Mesenchymal stem cell (in vitro differentiated cells and primary cell): ENCODE data around the gene KRT5.

ENCODE experiments used
- DNase-seq: peaks from one replicate; pipeline ENCODE4 v3.0.0-alpha.2; 2013
- H2AFZ ChIP-seq: one replicate; pipeline ENCODE4 v1.6.1; 2013; ENCODE audit warnings: low read depth, mild to moderate bottlenecking, control low read depth, inconsistent platforms, low read length, moderate library complexity
- H2AK5ac ChIP-seq: 2 replicates; pipeline ENCODE4 v1.6.1; 2013; ENCODE audit warnings: low read length, moderate library complexity, mild to moderate bottlenecking, inconsistent platforms; ENCODE audit not compliant: severe bottlenecking
- H2BK120ac ChIP-seq: one replicate; pipeline ENCODE4 v1.6.1; 2013; ENCODE audit warnings: low read depth, mild to moderate bottlenecking, inconsistent platforms, low read length, moderate library complexity
- H2BK12ac ChIP-seq, 2 experiments: one replicate each; pipeline ENCODE4 v1.6.1; 2013; ENCODE audit warnings: inconsistent platforms in 2 of 2, low read length in 2 of 2, mild to moderate bottlenecking in 2 of 2, moderate library complexity in 2 of 2, control low read depth in 1 of 2
- H2BK15ac ChIP-seq: one replicate; pipeline ENCODE4 v1.6.1; 2013; ENCODE audit warnings: mild to moderate bottlenecking, low read depth, inconsistent platforms; ENCODE audit not compliant: poor library complexity, severe bottlenecking
- H2BK5ac ChIP-seq: 2 replicates; pipeline ENCODE4 v1.6.1; 2013; ENCODE audit warnings: low read depth, mild to moderate bottlenecking, low read length, control low read depth, inconsistent platforms; ENCODE audit not compliant: poor library complexity, severe bottlenecking
- H3K14ac ChIP-seq, 2 experiments: one replicate each; pipeline ENCODE4 v1.6.1; 2013; ENCODE audit warnings: inconsistent platforms in 2 of 2, low read length in 2 of 2, control low read depth in 1 of 2, mild to moderate bottlenecking in 1 of 2, moderate library complexity in 1 of 2
- H3K18ac ChIP-seq, 2 experiments: one replicate each; pipeline ENCODE4 v1.6.1; 2013; ENCODE audit warnings: inconsistent platforms in 2 of 2, low read length in 2 of 2, control low read depth in 1 of 2, low read depth in 1 of 2, mild to moderate bottlenecking in 1 of 2
- H3K23ac ChIP-seq, 2 experiments: one replicate each; pipeline ENCODE4 v1.6.1; 2013; ENCODE audit warnings: inconsistent platforms in 2 of 2, low read length in 2 of 2, mild to moderate bottlenecking in 2 of 2, moderate library complexity in 2 of 2, control low read depth in 1 of 2
- H3K27ac ChIP-seq: 2 replicates; pipeline ENCODE4 v1.5.1; 2013; ENCODE audit warnings: mild to moderate bottlenecking, moderate library complexity, low read length, control low read depth, inconsistent platforms; ENCODE audit not compliant: poor library complexity, severe bottlenecking
- H3K27me3 ChIP-seq, 2 experiments: 2 replicates each; pipeline versions ENCODE4 v1.6.1 to v1.7.0; 2013; ENCODE audit warnings: low read length in 2 of 2, mild to moderate bottlenecking in 2 of 2, moderate library complexity in 2 of 2, control low read depth in 1 of 2, inconsistent platforms in 1 of 2; ENCODE audit not compliant: control insufficient read depth in 1 of 2, insufficient read depth in 1 of 2
- H3K36me3 ChIP-seq, 2 experiments: 2 replicates each; pipeline versions ENCODE4 v1.6.1 to v1.7.0; 2013; ENCODE audit warnings: low read length in 2 of 2, control low read depth in 1 of 2, inconsistent platforms in 1 of 2, low read depth in 1 of 2, mild to moderate bottlenecking in 1 of 2; ENCODE audit not compliant: insufficient read depth in 2 of 2, control insufficient read depth in 1 of 2
- H3K4ac ChIP-seq, 2 experiments: one replicate each; pipeline ENCODE4 v1.6.1; 2013; ENCODE audit warnings: inconsistent platforms in 2 of 2, low read length in 2 of 2, mild to moderate bottlenecking in 2 of 2, moderate library complexity in 2 of 2, control low read depth in 1 of 2, low read depth in 1 of 2
- H3K4me1 ChIP-seq: 2 replicates; pipeline ENCODE4 v1.6.1; 2013; ENCODE audit warnings: low read depth, low read length, control low read depth; ENCODE audit not compliant: control insufficient read depth, insufficient read depth
- H3K4me2 ChIP-seq: 2 replicates; pipeline ENCODE4 v1.6.1; 2013; ENCODE audit warnings: low read length, mild to moderate bottlenecking, inconsistent platforms; ENCODE audit not compliant: poor library complexity, severe bottlenecking
- H3K4me3 ChIP-seq, 2 experiments: 2 replicates each; pipeline versions ENCODE4 v1.5.1 to v1.7.0; 2013; ENCODE audit warnings: low read length in 2 of 2, mild to moderate bottlenecking in 2 of 2, control low read depth in 1 of 2, low read depth in 1 of 2; ENCODE audit not compliant: insufficient read depth in 1 of 2
- H3K79me1 ChIP-seq: replicated peaks from 2 replicates; pipeline ENCODE4 v1.6.1; 2013; ENCODE audit warnings: mild to moderate bottlenecking, control low read depth, low read length, inconsistent platforms; ENCODE audit not compliant: poor library complexity, severe bottlenecking
- H3K9ac ChIP-seq: 2 replicates; pipeline ENCODE4 v1.7.0; 2013; ENCODE audit warnings: mild to moderate bottlenecking, low read length, moderate library complexity
- H3K9me3 ChIP-seq: 2 replicates; pipeline ENCODE4 v1.7.0; 2013; ENCODE audit warnings: mild to moderate bottlenecking, low read length; ENCODE audit not compliant: control insufficient read depth
- H4K8ac ChIP-seq: one replicate; pipeline ENCODE4 v1.6.1; 2013; ENCODE audit warnings: inconsistent platforms, mild to moderate bottlenecking, low read length, moderate library complexity
- H4K91ac ChIP-seq: one replicate; pipeline ENCODE4 v1.6.1; 2013; ENCODE audit warnings: mild to moderate bottlenecking, low read length, inconsistent platforms
- WGBS: methylation state at CpG from one replicate; pipeline ENCODE4 v1.1.7; 2013; ENCODE audit warnings: mixed read lengths; 5-methylcytosine and 5-hydroxymethylcytosine counted together

The KRT5 gene

DNA sequence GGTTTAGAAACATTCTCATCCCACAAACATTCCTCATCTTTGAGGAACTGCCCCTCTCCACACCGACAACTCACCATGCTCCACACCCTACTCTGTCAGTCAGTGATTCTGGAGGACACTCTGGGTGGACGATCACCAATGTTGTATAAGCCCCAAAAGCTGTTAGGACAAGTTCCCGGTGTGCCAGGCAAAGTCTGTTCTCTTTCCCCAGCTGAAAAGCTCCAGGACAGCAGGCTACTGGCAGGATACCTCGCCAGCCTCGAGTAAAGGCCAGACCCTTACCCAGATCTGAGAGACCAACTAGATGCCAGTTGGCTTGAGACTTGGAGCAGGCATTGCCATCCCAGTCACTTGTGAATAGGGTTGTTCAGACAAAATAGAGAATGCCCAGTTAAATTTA lies 12.0 kb downstream of the KRT5 start:
- H3K27ac ChIP-seq: no peak overlapping the region
- H2BK5ac ChIP-seq: no peak overlapping the region
- H3K4ac ChIP-seq: no peak overlapping the region
- H2BK15ac ChIP-seq: no peak overlapping the region
- no peak overlapping the region for H3K4me2 ChIP-seq
- no peak overlapping the region for H3K9ac ChIP-seq
- no peaks in the 10 kb centered on the region for H3K4me1 ChIP-seq
- DNase-seq: no peak
- no peak overlapping the region for H4K91ac ChIP-seq
- H4K8ac ChIP-seq: no peak overlapping the region
- H3K9me3 ChIP-seq: no peaks in the 10 kb centered on the region
- no peak overlapping the region for H2BK120ac ChIP-seq
- no peak overlapping the region for H3K23ac ChIP-seq
- no peak overlapping the region for H2AK5ac ChIP-seq
- whole genome bisulfite sequencing: 75% methylated on average over 5 of the region's 5 CpGs
- no peak overlapping the region for H3K4me3 ChIP-seq
- H3K18ac ChIP-seq: no peak overlapping the region
- H2BK12ac ChIP-seq: no peak overlapping the region
- H3K36me3 ChIP-seq: no peaks in the 10 kb centered on the region
- peaks cover 6 to 35% of the 10 kb centered on the region in 2 experiments for H3K27me3 ChIP-seq
- no peaks in the 10 kb centered on the region for H3K79me1 ChIP-seq
- H3K14ac ChIP-seq: no peak overlapping the region
- no peak overlapping the region for H2AFZ ChIP-seq

- Histone ChIP-seq H3K27ac (no peak overlapping the region), H3K4me1 (no peaks in the 10 kb centered on the region), H2BK120ac (no peak overlapping the region), H3K79me1 (no peaks in the 10 kb centered on the region), H3K23ac (no peak overlapping the region), H3K4me2 (no peak overlapping the region), H2BK5ac (no peak overlapping the region), H2AK5ac (no peak overlapping the region), H3K9me3 (no peaks in the 10 kb centered on the region), H2AFZ (no peak overlapping the region), H3K14ac (no peak overlapping the region), H4K91ac (no peak overlapping the region), H3K27me3 (peaks cover 6 to 38% of the 10 kb centered on the region in 2 experiments), H3K4ac (no peak overlapping the region), H4K8ac (no peak overlapping the region), H3K18ac (no peak overlapping the region), H3K9ac (no peak overlapping the region), H2BK15ac (no peak overlapping the region), H2BK12ac (no peak overlapping the region), H3K4me3 (no peak overlapping the region), H3K36me3 (no peaks in the 10 kb centered on the region)
- WGBS: 31% methylated on average over 2 of the region's 4 CpGs
- DNase-seq: peak; percentile 53
Observed at GRCh38 chr12:52506858-52507715, 13.1 kb downstream of the KRT5 start.

- no peak overlapping the region for H3K14ac ChIP-seq
- no CpG with 5 or more reads among the region's 1 CpG for WGBS
Observed at GRCh38 chr12:52502877-52503276, 17.3 kb downstream of the KRT5 start.

DNA sequence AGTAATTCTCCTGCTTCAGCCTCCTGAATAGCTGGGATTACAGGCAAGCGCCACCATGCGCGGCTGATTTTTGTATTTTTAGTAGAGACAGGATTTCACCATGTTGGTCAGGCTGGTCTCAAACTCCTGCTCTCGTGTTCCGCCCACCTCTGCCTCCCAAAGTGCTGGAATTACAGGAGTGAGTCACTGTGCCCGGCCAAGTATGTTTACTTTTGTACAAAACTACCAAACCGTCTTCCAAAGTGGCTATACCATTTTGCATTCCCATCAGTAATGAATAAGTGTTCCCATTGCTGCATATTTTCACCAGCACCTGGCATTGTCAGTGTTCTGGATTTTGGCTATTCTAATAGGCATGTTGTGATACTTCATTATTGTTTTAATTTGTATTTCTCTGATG lies 18.7 kb downstream of the KRT5 start:
- H2BK5ac ChIP-seq: no peak overlapping the region
- H2BK120ac ChIP-seq: no peak overlapping the region
- no peaks in the 10 kb centered on the region for H3K79me1 ChIP-seq
- H3K4ac ChIP-seq: no peak overlapping the region
- H2AFZ ChIP-seq: no peak overlapping the region
- H3K36me3 ChIP-seq: no peaks in the 10 kb centered on the region
- H2BK12ac ChIP-seq: no peak overlapping the region
- H2AK5ac ChIP-seq: no peak overlapping the region
- H3K18ac ChIP-seq: no peak overlapping the region
- no peak overlapping the region for H2BK15ac ChIP-seq
- whole genome bisulfite sequencing: 90% methylated on average over 6 of the region's 7 CpGs
- no peak overlapping the region for H3K4me2 ChIP-seq
- H3K9me3 ChIP-seq: no peaks in the 10 kb centered on the region
- H3K4me1 ChIP-seq: no peaks in the 10 kb centered on the region
- no peak overlapping the region for H4K8ac ChIP-seq
- H3K9ac ChIP-seq: no peak overlapping the region
- no peak for DNase-seq
- no peak overlapping the region for H3K27ac ChIP-seq
- H3K4me3 ChIP-seq: no peak overlapping the region
- H3K23ac ChIP-seq: no peak overlapping the region
- H3K14ac ChIP-seq: no peak overlapping the region
- no peak overlapping the region for H4K91ac ChIP-seq
- H3K27me3 ChIP-seq: peaks cover 5 to 35% of the 10 kb centered on the region in 2 experiments

More at GRCh38 chr12:52502877-52503276, 17.3 kb downstream of the KRT5 start:
- Histone ChIP-seq H4K91ac (no peak overlapping the region), H2BK12ac (no peak overlapping the region), H2BK120ac (no peak overlapping the region), H3K79me1 (no peaks in the 10 kb centered on the region), H3K9me3 (no peaks in the 10 kb centered on the region), H2BK5ac (no peak overlapping the region), H2AFZ (no peak overlapping the region), H3K27ac (no peak overlapping the region), H3K4me2 (no peak overlapping the region), H2BK15ac (no peak overlapping the region), H3K18ac (no peak overlapping the region), H2AK5ac (no peak overlapping the region), H3K36me3 (no peaks in the 10 kb centered on the region), H3K4me1 (no peaks in the 10 kb centered on the region), H3K4me3 (no peak overlapping the region), H3K4ac (no peak overlapping the region), H4K8ac (no peak overlapping the region), H3K27me3 (peaks cover under 1 to 42% of the 10 kb centered on the region in 2 experiments), H3K23ac (no peak overlapping the region), H3K9ac (no peak overlapping the region)
- no peak for DNase-seq
